Heart left ventricle (tissue), 13 donors: ENCODE measurements around the gene SFTPD.
"Not testable (repeated sequence)": the region's sequence is repeated elsewhere in the genome, so short reads cannot be mapped to it uniquely, and the experiment has no call there.

Experiments used
- CTCF ChIP-seq, 12 donors: fragments of 200-600 bp; sonication (generic) in 4 of 12; IDR thresholded peaks; one replicate each; pipeline versions ENCODE4 v1.5.0 to v1.8.0; 2018 to 2022; ENCODE audit warnings: antibody characterized with exemption in 12 of 12, mild to moderate bottlenecking in 5 of 12
- POLR2A ChIP-seq, 2 donors: fragments of 450-650 bp; IDR thresholded peaks; one replicate each; pipeline ENCODE4 v1.6.1; 2017; ENCODE audit warnings: antibody characterized with exemption in 2 of 2, mild to moderate bottlenecking in 2 of 2, moderate library complexity in 2 of 2
- donor health status: ischemic (EF 13 %, LVEDD 7.1; RV severe dilation, severe dysfunction).
- donor health status: DM: no; HTN: yes; CAD: no.
- donor health status: DM: no; HTN: no; CAD: no.
- donor health status: ischemic (EF 25% LVEDD 6.9; RV normal size, moderate dysfunction).
- donor health status: ischemic (EF 25% LVEDD 5.7; RV mildly dilated, moderate dysfunction).
- donor health status: ischemic (EF 35%, LVEDD 5.7; RV mildly dilated, moderate dysfunction).
- donor health status: nonischemic (EF 11% LVEDD 7.7; RV severe dilation, severe dysfunction).
- donor health status: DM: yes; HTN: yes; CAD: no.
- donor health status: PGD.
- donor health status: ischemic (EF 29% LVEDD 5.4; RV normal size, mild dysfunction).
- donor health status: nonischemic (EF 23%, LVEDD 6.1; RV moderate dilation, normal function).

DNA sequence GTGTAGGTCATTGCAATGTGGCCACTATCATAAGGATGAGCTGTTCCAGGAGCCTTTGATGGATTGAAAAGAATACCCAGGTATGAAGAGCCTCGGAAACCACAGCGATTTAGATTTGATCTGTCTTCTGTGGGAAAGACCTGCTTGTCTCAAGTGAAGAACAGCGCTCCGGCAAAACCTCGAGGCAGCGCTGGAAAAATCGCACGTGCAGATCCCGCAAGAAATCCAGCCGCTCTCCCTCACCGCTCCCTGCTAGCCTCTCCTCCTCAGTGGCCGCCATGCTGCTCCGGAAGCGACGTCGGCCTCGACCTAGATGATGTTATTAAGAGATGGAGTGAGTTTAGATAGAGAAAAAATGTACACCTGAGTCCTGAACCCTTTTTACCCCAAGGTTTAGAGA lies 56.0 kb downstream of the SFTPD start:
- not testable (repeated sequence) for TF ChIP-seq POLR2A, CTCF (IDR thresholded peaks at IDR 0.05)
